ENCODE measurements around the gene SDS.

DNA sequence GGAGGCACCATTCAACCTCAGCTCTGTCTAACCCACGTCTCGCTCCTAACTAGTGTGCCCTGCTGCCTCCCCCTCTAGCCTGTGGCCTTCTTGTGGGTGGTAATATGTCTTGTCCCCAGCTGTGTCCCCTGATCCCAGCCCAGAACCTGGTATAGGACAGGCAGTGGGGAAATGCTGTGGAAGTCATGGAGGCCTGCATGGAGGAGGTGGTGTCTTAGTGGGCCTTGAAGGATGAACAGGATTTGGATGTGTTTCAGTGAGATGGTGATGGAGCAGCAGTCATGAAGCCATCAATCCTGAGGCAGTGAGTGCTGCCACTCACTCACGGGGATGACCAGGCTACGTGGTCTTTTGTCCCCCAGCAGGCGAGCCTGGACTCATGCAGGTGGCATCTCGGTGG lies 31.9 kb downstream of the SDS start:
- TF ChIP-seq, protein P1, sequence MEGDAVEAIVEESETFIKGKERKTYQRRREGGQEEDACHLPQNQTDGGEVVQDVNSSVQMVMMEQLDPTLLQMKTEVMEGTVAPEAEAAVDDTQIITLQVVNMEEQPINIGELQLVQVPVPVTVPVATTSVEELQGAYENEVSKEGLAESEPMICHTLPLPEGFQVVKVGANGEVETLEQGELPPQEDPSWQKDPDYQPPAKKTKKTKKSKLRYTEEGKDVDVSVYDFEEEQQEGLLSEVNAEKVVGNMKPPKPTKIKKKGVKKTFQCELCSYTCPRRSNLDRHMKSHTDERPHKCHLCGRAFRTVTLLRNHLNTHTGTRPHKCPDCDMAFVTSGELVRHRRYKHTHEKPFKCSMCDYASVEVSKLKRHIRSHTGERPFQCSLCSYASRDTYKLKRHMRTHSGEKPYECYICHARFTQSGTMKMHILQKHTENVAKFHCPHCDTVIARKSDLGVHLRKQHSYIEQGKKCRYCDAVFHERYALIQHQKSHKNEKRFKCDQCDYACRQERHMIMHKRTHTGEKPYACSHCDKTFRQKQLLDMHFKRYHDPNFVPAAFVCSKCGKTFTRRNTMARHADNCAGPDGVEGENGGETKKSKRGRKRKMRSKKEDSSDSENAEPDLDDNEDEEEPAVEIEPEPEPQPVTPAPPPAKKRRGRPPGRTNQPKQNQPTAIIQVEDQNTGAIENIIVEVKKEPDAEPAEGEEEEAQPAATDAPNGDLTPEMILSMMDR (conservative IDR thresholded peaks at IDR 0.05 in 1 of 2, IDR thresholded peaks at IDR 0.05 in 1 of 2; ENCODE audit: extremely low read depth in 1 of 2, insufficient read depth in 1 of 2, low read depth in 1 of 2, low read length in 2 of 2), result no peak
- no peak for TF ChIP-seq EZH2 (IDR thresholded peaks at IDR 0.05; ENCODE audit: borderline replicate concordance, low read length)
